IPS-18c (cell line): ENCODE data around the gene ARHGAP26.

Experiments
- H3K4me3 ChIP-seq: 2 replicates; pipeline ENCODE4 v1.7.0; 2013; ENCODE audit warnings: low read depth, mild to moderate bottlenecking, low read length, moderate library complexity; ENCODE audit not compliant: insufficient read depth
- H3K9me3 ChIP-seq: one replicate; pipeline ENCODE4 v1.6.1; 2013; ENCODE audit warnings: mild to moderate bottlenecking, low read length, moderate library complexity; ENCODE audit not compliant: control insufficient read depth, insufficient read depth

The ARHGAP26 gene

GRCh38 chr5:142847898-142848790 is 78.0 kb downstream of the ARHGAP26 start:
- H3K9me3 ChIP-seq: no peaks in the 10 kb centered on the region
- H3K4me3 ChIP-seq: no peak overlapping the region

- Histone ChIP-seq H3K9me3 (no peaks in the 10 kb centered on the region), H3K4me3 (no peak overlapping the region)
These were observed 79.3 kb downstream of the ARHGAP26 start for GRCh38 chr5:142849466-142849865.

- H3K9me3 ChIP-seq: no peaks in the 10 kb centered on the region
- no peak overlapping the region for H3K4me3 ChIP-seq
These were observed 79.7 kb downstream of the ARHGAP26 start for GRCh38 chr5:142849880-142850279.

- no peaks in the 10 kb centered on the region for H3K9me3 ChIP-seq
- no peak overlapping the region for H3K4me3 ChIP-seq
These were observed 81.6 kb downstream of the ARHGAP26 start for GRCh38 chr5:142851731-142852130.

- Histone ChIP-seq H3K9me3 (no peaks in the 10 kb centered on the region), H3K4me3 (no peak overlapping the region)
These were observed 82.4 kb downstream of the ARHGAP26 start for GRCh38 chr5:142852416-142853198.

GRCh38 chr5:142853682-142854081 is 83.5 kb downstream of the ARHGAP26 start:
- Histone ChIP-seq H3K9me3 (no peaks in the 10 kb centered on the region), H3K4me3 (no peak overlapping the region)

- no peak overlapping the region for H3K4me3 ChIP-seq
- H3K9me3 ChIP-seq: no peaks in the 10 kb centered on the region
These were observed 86.1 kb downstream of the ARHGAP26 start for GRCh38 chr5:142856269-142856782.

- H3K4me3 ChIP-seq: no peak overlapping the region
- H3K9me3 ChIP-seq: no peaks in the 10 kb centered on the region
These were observed 87.2 kb downstream of the ARHGAP26 start for GRCh38 chr5:142857405-142857804.

- no peak overlapping the region for H3K4me3 ChIP-seq
- no peaks in the 10 kb centered on the region for H3K9me3 ChIP-seq
These were observed 88.9 kb downstream of the ARHGAP26 start for GRCh38 chr5:142859037-142859436.

- no peak overlapping the region for H3K4me3 ChIP-seq
- no peaks in the 10 kb centered on the region for H3K9me3 ChIP-seq
These were observed 90.1 kb downstream of the ARHGAP26 start for GRCh38 chr5:142860270-142860669.

- H3K9me3 ChIP-seq: no peaks in the 10 kb centered on the region
- H3K4me3 ChIP-seq: no peak overlapping the region
These were observed 90.8 kb downstream of the ARHGAP26 start for GRCh38 chr5:142861011-142861410.

- H3K9me3 ChIP-seq: no peaks in the 10 kb centered on the region
- H3K4me3 ChIP-seq: no peak overlapping the region
These were observed 92.4 kb downstream of the ARHGAP26 start for GRCh38 chr5:142862594-142862993.

GRCh38 chr5:142863856-142864255 is 93.7 kb downstream of the ARHGAP26 start:
- H3K4me3 ChIP-seq: no peak overlapping the region
- no peaks in the 10 kb centered on the region for H3K9me3 ChIP-seq

- no peaks in the 10 kb centered on the region for H3K9me3 ChIP-seq
- no peak overlapping the region for H3K4me3 ChIP-seq
These were observed 94.4 kb downstream of the ARHGAP26 start for GRCh38 chr5:142864290-142865260.

- Histone ChIP-seq H3K4me3 (no peak overlapping the region), H3K9me3 (no peaks in the 10 kb centered on the region)
These were observed 95.5 kb downstream of the ARHGAP26 start for GRCh38 chr5:142865631-142866030.

- Histone ChIP-seq H3K9me3 (no peaks in the 10 kb centered on the region), H3K4me3 (no peak overlapping the region)
These were observed 96.5 kb downstream of the ARHGAP26 start for GRCh38 chr5:142866563-142867275.
